Jurkat, Clone E6-1 (cell line): ENCODE measurements around the gene MTLN.
"Not testable (repeated sequence)": the region's sequence is repeated elsewhere in the genome, so short reads cannot be mapped to it uniquely, and the experiment has no call there.

ENCODE experiments used
- DNase-seq: peaks from one replicate; pipeline ENCODE4 v3.0.0-alpha.2; 2011; ENCODE audit warnings: low read depth, low spot score
- H3K4me3 ChIP-seq: 2 replicates; pipeline ENCODE4 v1.5.1; 2011; ENCODE audit warnings: mild to moderate bottlenecking, low read length, control low read depth, moderate library complexity

The MTLN gene

DNA sequence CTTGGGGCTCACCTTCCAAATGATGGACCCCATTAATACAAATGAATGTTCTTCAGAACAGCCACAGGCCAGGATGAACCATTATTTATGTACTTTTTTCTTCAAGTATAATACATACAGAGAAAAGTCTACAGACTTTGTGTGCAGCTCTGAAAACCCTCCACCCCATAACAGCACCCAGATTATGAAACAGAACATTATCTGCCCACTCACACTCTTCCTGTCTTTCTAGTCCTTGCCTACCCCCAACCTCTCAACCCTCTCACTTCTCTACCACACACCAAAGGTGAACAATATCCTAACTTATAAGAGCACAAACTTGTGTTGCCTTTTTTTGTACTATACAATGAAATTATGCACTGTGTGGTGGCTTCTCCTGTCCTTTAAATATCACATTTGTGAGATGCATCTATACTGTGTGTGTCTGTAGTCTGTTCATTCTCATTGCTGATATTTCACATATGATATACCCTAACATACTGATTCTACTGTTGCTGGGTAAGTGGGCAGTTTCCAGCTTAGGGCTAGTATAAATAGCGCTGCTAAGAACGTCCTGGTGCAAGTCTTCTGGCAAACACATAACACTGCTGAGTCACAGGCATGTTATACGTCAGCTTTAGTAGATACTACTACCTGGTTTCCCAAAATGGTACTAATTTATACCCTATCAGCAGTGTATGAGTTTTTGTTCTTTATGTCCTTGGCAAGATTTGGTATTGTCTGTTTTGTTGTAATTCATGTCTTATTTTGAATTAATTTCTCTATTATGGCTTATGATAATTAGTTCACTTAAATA lies 6.5 kb downstream of the MTLN start:
- no peak for DNase-seq
- no peak overlapping the region for H3K4me3 ChIP-seq

DNA sequence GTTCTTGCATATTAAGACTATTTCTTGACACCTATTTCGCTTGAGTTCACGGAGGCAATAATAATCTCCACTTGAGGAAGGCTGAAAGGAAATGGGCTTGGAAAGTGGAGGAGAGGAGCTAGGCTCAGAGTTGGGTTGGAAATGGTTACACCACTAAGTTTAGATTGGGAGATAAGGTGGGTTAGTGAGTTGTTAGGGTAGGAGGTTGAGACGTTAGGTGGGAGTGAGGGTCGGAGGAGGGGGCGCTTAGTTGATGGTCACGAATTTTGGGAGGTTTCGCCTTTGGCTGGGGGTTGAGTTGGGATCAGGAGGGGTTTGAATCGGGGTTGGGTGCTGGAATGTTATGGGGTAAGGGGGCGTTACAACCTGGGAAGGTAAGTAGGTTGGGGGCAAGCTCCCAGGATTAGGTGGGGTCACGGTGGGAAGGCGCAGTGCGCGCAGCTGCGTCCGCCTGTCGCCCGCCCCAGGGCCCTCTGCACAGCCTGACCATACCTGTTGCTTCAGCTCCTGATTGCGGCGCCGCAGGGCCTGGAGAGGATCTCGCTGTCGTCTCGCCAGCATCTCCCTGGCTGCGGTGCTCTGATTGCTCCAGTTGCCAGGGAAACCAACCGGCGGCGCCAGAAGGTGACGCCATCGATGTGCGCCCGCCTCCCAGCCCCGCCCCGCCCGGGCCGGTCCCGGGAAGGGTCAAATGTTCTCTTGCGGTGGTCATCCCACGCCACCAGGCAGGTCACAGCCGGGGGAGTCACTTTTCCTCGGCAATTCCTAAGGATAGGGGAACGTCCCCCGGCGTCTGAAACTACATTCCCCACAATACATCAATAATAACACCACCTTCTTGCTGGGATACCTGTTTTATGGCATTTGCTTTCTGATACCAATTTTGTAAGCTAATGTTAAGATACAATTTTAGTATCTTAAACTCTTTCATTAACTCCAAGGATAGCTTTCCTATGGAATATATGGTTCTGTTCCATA lies 7.7 kb downstream of the MTLN start, which contains the start of gene NPHP1:
Gene NPHP1 (minus strand): TSS at position 606 of the 978 bp plus-strand sequence. CDS start 45 bp downstream, at position 561.
- peak; percentile 61 for DNase-seq
- peak within 1 kb of the TSS; percentile 71 for H3K4me3 ChIP-seq

DNA sequence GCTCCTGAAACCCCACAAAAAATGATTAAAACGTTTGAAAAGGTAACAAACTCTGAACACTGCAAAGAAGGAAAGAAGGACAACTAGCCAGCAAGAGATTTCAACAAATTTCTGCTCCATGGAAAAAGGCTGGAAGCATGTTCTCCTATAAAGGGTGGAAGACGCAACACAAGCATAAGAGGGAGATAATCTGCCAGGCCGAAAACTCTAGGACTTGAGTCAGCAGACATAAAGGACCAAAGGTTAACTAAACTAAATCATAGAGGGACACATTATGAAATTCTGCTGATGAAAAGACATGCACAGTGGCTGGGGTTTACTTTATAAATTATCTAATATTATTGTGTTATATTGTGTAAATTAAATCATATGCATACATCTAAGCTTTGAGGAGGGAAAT lies 14.3 kb downstream of the MTLN start:
- no peak overlapping the region for H3K4me3 ChIP-seq
- no peak for DNase-seq

DNA sequence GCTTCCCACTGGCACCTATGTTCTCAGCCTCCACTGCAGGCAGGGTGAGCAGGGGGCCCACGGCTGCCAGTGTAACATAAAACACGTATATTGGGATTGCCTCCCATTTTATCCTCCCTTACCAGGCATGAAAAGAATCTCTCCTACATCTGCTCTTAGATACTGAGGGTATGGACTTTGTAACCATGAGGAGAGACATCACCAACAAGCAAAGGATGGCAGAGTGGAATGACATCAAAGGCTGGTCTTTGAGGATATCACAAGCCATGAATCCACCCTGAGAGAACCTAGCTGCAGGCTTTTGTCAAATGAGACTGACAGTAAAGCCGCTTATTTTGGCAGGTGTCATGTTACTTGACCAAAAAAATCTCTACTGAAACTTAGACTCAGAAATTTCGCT lies 14.9 kb downstream of the MTLN start:
- no peak for DNase-seq
- no peak overlapping the region for H3K4me3 ChIP-seq

DNA sequence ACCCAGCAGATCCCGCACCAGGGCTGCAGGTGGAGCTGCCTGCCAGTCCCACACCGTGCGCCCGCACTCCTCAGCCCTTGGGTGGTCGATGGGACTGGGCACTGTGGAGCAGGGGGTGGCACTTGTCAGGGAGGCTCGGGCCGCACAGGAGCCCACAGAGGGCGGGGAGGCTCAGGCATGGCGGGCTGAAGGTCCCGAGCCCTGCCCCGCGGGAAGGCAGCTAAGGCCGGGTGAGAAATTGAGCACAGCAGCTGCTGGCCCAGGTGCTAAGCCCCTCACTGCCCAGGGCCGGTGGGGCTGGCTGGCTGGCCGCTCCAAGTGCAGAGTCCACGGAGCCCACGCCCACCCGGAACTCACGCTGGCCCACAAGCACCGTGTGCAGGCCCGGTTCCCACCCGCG lies 22.2 kb downstream of the MTLN start:
- H3K4me3 ChIP-seq, DNase-seq: not testable (repeated sequence)

DNA sequence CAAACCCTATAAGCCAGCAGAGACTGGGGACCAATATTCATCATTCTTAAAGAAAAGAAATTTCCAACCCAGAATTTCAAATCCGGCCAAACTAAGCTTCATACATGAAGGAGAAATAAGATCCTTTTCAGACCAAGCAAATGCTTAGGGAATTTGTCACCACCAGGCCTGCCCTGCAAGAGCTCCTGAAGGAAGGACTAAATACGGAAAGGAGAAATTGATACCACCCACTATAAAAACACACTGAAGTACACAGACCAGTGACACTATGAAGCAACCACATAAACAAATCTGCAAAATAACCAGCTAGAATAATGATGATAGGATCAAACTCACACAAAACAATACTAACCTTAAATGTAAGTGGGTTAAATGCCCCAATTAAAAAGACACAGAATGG lies 29.9 kb downstream of the MTLN start:
- H3K4me3 ChIP-seq, result no peak overlapping the region
- no peak for DNase-seq

DNA sequence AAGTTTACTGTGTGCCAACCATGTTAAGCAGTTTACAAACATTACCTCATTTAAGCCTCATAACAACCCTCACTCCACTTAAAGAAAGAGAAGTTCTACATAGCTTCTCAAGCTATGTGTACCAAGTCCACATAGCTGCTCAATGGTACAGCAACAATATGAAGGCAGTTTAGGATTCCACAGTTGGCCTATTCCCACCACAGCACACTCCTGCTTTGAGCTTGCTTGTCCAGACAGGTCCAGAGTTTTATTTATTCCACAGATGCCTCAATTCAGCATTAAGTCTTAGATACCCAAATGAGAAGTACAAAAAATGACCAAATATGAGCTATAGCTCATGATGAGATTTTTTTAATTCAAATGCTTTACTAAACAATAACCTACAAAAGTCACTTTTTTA lies 32.3 kb downstream of the MTLN start:
- DNase-seq, result no peak
- H3K4me3 ChIP-seq, result no peak overlapping the region

DNA sequence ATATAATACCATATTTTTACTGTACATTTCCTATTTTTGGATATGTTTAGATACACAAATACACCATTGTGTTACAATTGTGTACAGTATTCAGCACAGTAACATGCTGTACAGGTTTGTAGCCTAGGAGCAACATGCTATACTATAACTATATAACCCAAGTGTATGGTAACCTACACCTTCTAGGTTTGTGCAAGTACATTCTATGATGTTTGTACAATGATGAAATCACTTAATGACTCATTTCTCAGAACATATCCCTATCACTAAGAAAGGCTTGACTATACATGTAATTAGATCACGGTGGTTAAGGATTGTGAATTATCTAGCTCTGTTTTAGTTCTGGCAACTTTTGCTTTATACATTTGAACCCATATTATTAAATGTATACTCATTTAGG lies 38.8 kb downstream of the MTLN start:
- no peak overlapping the region for H3K4me3 ChIP-seq
- no peak for DNase-seq

DNA sequence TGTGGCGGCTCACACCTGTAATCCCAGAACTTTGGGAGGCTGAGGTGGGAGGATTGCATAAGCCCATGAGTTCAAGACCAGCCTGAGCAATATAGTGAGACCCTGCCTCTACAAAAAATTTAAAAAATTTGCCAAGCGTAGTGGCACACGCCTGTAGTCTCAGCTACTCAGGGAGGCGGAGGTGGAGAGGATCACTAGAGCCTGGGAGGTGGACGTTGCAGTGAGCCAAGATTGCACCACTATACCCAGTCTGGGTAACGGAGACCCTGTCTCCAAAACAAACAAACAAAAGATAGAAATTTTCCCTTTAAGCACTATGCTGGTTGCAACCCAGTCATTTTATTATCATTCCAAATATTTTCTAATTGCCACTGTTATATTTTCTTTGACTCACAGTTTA lies 39.8 kb downstream of the MTLN start:
- DNase-seq, result no peak
- no peak overlapping the region for H3K4me3 ChIP-seq

DNA sequence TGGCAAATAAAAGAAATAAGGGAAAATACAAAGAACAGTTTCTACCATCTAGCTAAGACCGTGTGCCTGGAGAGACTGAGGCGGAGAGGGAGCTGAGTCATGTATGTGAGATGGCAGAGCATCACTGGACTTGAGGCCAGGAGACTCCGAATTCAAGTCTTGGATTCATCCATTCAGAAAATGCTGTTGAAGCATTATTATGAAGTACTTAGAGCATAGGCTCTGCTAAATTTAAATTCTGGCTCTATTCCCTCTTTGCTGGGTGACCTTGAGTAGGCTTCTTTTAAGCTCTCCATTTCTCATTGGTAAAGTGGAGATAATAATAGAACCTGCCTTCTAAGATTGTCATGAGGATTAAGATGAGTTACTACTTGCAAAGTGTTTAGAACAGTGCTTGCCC lies 42.2 kb downstream of the MTLN start:
- no peak for DNase-seq
- H3K4me3 ChIP-seq, result no peak overlapping the region

DNA sequence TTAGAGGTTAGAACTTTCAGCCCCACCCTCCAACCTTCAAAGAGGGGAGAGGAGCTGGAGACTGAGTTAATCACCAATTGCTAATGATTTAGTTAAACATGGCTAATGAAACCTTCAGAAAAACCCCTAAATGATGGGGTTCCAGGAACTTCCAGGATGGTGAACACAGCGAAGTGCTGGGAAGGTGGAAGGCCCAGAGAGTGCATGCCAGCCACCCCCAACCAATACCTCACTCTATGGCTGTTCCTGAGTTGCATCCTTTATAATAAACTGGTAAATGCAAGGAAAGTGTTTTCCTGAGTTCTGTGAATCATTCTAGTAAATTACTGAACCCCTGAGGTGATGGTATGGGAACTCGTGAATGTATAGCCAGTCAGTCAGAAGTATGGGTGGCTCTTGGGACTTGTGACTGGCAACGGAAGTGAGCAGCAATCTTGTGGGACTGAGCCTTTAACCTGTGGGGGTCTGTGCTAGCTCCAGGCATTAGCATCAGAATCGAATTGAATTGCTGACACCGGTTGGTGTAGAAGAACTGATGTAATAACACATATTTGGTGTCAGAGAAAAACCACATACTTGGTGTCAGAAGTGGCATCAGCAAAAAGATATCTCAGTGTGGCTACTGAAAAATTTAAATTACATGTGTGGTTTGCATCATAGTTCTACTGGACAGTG lies 44.9 kb downstream of the MTLN start:
- DNase-seq, result no peak

DNA sequence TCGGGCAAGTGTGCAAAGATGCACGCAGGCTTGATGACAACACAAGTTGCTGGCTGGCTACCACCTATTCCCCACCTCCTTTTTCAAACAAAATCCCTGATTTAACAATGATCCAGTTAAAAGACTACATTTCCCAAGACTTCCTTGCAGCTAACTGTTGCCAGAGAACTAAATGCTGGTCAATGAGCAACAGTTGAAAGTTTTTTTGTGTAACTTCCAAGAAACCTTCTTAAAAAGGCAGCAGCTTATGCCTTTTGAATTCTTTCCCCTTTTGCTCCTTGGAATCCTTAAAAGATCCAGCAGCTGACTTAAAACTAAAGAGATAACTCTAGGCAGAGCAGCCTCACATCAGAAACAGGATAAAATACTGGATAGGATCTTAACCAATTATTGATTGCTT lies 46.1 kb downstream of the MTLN start:
- H3K4me3 ChIP-seq, result no peak overlapping the region
- DNase-seq, result no peak

More for the DNA sequence above, 44.9 kb downstream of the MTLN start:
- no peak overlapping the region for H3K4me3 ChIP-seq
